K562 (cell line): ENCODE data around the gene MITF. TPM values are rescaled to one million over a fixed set of nuclear protein-coding genes. Genes with fewer than 3 reads are reported as not detected.

Source experiments
- AFF4 ChIP-seq: sonication (generic); formaldehyde crosslinking; IDR thresholded peaks from 2 replicates; pipeline ENCODE4 v1.8.0; 2023; ENCODE audit warnings: mild to moderate bottlenecking, missing genetic modification reagents
- ARID1B ChIP-seq: fragments of 450-650 bp; IDR thresholded peaks from 2 replicates; pipeline ENCODE4 v1.6.1; 2016; ENCODE audit warnings: antibody characterized with exemption, mild to moderate bottlenecking, inconsistent platforms
- E2F8 ChIP-seq: fragments of 450-650 bp; IDR thresholded peaks from 2 replicates; pipeline ENCODE4 v1.7.1; 2018; ENCODE audit warnings: mild to moderate bottlenecking, low read depth; ENCODE audit not compliant: partially characterized antibody
- EGR1 ChIP-seq: fragments of 450-650 bp; conservative IDR thresholded peaks from 2 replicates; pipeline ENCODE4 v1.6.1; 2017; ENCODE audit warnings: mild to moderate bottlenecking
- GATA2 ChIP-seq: sonication (generic); formaldehyde crosslinking; IDR thresholded peaks from 2 replicates; pipeline ENCODE4 v1.4.0; 2020; ENCODE audit warnings: mild to moderate bottlenecking, missing genetic modification reagents
- GTF2A2 ChIP-seq: IDR thresholded peaks from 2 replicates; pipeline ENCODE4 v1.6.1; 2016; ENCODE audit warnings: mild to moderate bottlenecking, missing genetic modification characterization, missing compliant biosample characterization
- HMG20A ChIP-seq: fragments of 450-650 bp; formaldehyde crosslinking; conservative IDR thresholded peaks from 2 replicates; pipeline ENCODE4 v1.4.0; 2020; ENCODE audit warnings: mild to moderate bottlenecking, mixed read lengths
- KLF16 ChIP-seq: IDR thresholded peaks from 2 replicates; pipeline ENCODE4 v1.6.1; 2016; ENCODE audit warnings: antibody characterized with exemption
- MAX ChIP-seq: sonication (generic); formaldehyde crosslinking; IDR thresholded peaks from 2 replicates; pipeline ENCODE4 v1.9.0; 2022; ENCODE audit warnings: mild to moderate bottlenecking, missing genetic modification reagents
- MTA2 ChIP-seq: fragments of 450-650 bp; IDR thresholded peaks from 2 replicates; pipeline ENCODE4 v1.6.1; 2016; ENCODE audit warnings: low read depth
- PHB ChIP-seq: fragments of 250-450 bp; sonication (Bioruptor Pico); IDR thresholded peaks from 2 replicates; pipeline ENCODE4 v1.5.0; 2021
- PTTG1 ChIP-seq: fragments of 450-650 bp; IDR thresholded peaks from 2 replicates; pipeline ENCODE4 v1.6.1; 2016; ENCODE audit warnings: low read depth, mild to moderate bottlenecking, missing genetic modification characterization, missing compliant biosample characterization
- SIN3B ChIP-seq: fragments of 450-650 bp; IDR thresholded peaks from 2 replicates; pipeline ENCODE4 v1.6.1; 2017; ENCODE audit warnings: low read depth, mild to moderate bottlenecking, moderate library complexity
- SLC30A9 ChIP-seq: fragments of 250-450 bp; sonication (Bioruptor Pico); IDR thresholded peaks from 2 replicates; pipeline ENCODE4 v1.8.0; 2022; ENCODE audit warnings: mild to moderate bottlenecking, moderate library complexity
- SMARCA4 ChIP-seq: fragments of 450-650 bp; IDR thresholded peaks from 2 replicates; pipeline ENCODE4 v1.6.1; 2016
- ZNF12 ChIP-seq: sonication (generic); formaldehyde crosslinking; IDR thresholded peaks from 2 replicates; pipeline ENCODE4 v1.4.0; 2020; ENCODE audit warnings: mild to moderate bottlenecking, missing genetic modification reagents
- ZNF3 ChIP-seq: fragments of 250-450 bp; sonication (Bioruptor Pico); IDR thresholded peaks from 2 replicates; pipeline ENCODE4 v1.5.0; 2021; ENCODE audit warnings: mild to moderate bottlenecking, moderate library complexity
- ZNF311 ChIP-seq: fragments of 250-450 bp; sonication (Bioruptor Pico); IDR thresholded peaks from 2 replicates; pipeline ENCODE4 v1.4.0; 2020; ENCODE audit warnings: mild to moderate bottlenecking, moderate library complexity
- ZNF609 ChIP-seq: sonication (generic); formaldehyde crosslinking; IDR thresholded peaks from 2 replicates; pipeline ENCODE4 v1.8.1; 2023; ENCODE audit warnings: missing genetic modification reagents, mild to moderate bottlenecking, borderline replicate concordance
- ZNF696 ChIP-seq: fragments of 250-450 bp; sonication (Bioruptor Pico); conservative IDR thresholded peaks from 2 replicates; pipeline ENCODE4 v1.4.0; 2020; ENCODE audit warnings: mild to moderate bottlenecking, moderate library complexity
- polyA plus RNA-seq, 8 experiments: library from polyadenylated mRNA; depleted of rRNA in 4 of 8; stranded (reverse) in 5 of 8; unstranded in 3 of 8; fragments of >200 nt; fragmentation: Nextera tagmentation in 2 of 8; fragmentation: Illumina TruSeq in 1 of 8; extraction: Ambion mirVana in 2 of 8; extraction: Trizol in 1 of 8; gene quantifications; 2 replicates each; pipeline versions ENCODE4 v1.2.1 to v1.2.3, GENCODE V29; 2011 to 2014; ENCODE audit warnings: inconsistent platforms in 1 of 8, missing spikeins in 1 of 8
- total RNA-seq, 7 experiments: library from RNA; depleted of rRNA in 6 of 7; stranded (reverse); fragments of >200 nt in 6 of 7; fragmentation: Illumina TruSeq in 2 of 7; extraction: Trizol in 2 of 7; gene quantifications; 2 replicates each; pipeline versions ENCODE4 v1.2.1 to v1.2.3, GENCODE V29; 2011 to 2021; ENCODE audit warnings: low replicate concordance in 1 of 7

MITF gene
- total and polyA plus RNA-seq, 9 of the 15 experiments (the other 6 are each of a cell fraction or from before 2014, with no cell fraction given), result 5.6 to 14.9 (median 11.1) TPM

GRCh38 chr3:69976021-69976420 lies 236.8 kb downstream of the MITF start (continued):
- TF ChIP-seq SLC30A9, result no peak
- no peak for TF ChIP-seq EGR1
- TF ChIP-seq PTTG1 (tag), result no peak
- TF ChIP-seq MTA2, result no peak
- TF ChIP-seq KLF16, result 0 out of 2 replicates have a peak, but pooled peaks have one; percentile 11
- TF ChIP-seq AFF4 (CRISPR knock-in tag), result no peak
- TF ChIP-seq PHB, result no peak
- no peak for TF ChIP-seq ZNF609
- no peak for TF ChIP-seq ZNF696 (CRISPR knock-in tag)
- no peak for TF ChIP-seq ZNF12
- peak; percentile 34; the same call in 1 of the 2 replicates for TF ChIP-seq ARID1B
- no peak for TF ChIP-seq GATA2 (CRISPR knock-in tag)
- TF ChIP-seq E2F8, result no peak
- no peak for TF ChIP-seq HMG20A (CRISPR knock-in tag)
- TF ChIP-seq ZNF3 (CRISPR knock-in tag), result no peak
- no peak for TF ChIP-seq SIN3B
- TF ChIP-seq SMARCA4, result no peak
- TF ChIP-seq MAX (CRISPR knock-in tag), result no peak
- TF ChIP-seq ZNF311 (CRISPR knock-in tag), result no peak
- TF ChIP-seq GTF2A2 (tag), result no peak
